Forelimb muscle (tissue), 1 donor: ENCODE results near the gene CILP. TPM values are rescaled to one million over a fixed set of nuclear protein-coding genes. Genes with fewer than 3 reads are reported as not detected.
A peak's percentile ranks its signal among the peaks of the same experiment; 100 is the strongest.
"Not testable (repeated sequence)": the region's sequence is repeated elsewhere in the genome, so short reads cannot be mapped to it uniquely, and the experiment has no call there.

Experiments
- DNase-seq: peaks from one replicate; pipeline ENCODE4 v3.0.0-alpha.2; 2013; ENCODE audit warnings: low read depth
- polyA plus RNA-seq: library from polyadenylated mRNA; unstranded; fragments of 120-200 nt; gene quantifications from one replicate; pipeline ENCODE4 v1.2.1, GENCODE V29; 2013; ENCODE audit not compliant: insufficient read length

CILP gene
- polyA plus RNA-seq, 1 donor, result 22.1 TPM

- no peak for DNase-seq
Observed at GRCh38 chr15:65196637-65197336, 14.5 kb downstream of the CILP start.

DNA sequence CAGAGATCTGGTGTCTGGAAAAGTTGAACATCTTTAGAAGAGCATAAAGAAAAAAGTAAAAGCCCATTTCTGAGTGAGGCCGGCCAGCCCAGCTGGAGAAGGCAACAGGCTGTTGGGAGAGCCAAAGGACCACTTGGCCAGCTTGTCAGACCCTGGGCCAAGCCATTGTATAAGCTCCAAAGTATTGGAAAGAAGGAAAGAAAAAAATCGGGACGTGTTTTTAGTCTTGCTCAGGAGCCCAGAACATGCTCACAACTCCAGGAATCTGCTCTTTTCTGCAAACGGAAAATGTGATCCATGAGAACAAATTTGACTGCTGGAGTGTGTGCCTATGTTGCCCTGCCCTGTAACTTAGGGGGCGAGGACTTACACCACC, 15.7 kb downstream of the CILP start:
- peak; percentile 83 for DNase-seq

DNA sequence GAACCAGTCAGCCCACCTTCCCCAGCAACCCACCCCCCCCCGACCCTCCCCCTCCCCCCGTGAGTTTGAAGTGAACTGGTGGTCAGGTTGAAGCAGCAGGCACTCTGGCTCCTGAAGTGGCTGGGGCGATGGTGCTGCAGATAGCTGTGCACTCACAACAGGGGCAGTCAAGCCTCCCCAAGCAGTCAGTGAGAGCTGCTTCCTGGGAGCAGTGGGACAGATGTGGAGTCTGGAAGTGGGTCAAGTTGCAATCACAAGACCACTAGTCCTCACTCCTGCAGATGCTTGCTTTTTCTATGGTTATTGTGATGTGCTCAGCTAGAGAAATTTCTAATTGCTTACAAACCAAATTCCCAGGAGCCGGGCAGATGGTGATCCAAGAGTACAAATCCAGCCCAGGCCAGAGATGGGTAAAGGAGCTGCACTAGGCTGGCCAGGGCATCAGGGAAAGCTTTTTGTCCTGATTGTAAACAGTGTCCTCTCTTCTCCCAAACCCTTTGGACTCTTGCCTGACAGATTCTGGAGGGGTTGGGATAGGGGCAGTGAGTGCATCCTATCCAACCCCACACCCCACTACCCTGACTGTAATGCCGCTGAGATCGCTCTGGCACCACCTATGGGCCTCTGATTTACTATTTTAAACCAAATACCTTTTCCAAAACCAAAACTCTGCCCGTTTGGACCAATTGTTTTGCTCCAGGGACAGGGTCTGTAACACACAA, 16.3 kb downstream of the CILP start:
- peak; percentile 82 for DNase-seq

DNA sequence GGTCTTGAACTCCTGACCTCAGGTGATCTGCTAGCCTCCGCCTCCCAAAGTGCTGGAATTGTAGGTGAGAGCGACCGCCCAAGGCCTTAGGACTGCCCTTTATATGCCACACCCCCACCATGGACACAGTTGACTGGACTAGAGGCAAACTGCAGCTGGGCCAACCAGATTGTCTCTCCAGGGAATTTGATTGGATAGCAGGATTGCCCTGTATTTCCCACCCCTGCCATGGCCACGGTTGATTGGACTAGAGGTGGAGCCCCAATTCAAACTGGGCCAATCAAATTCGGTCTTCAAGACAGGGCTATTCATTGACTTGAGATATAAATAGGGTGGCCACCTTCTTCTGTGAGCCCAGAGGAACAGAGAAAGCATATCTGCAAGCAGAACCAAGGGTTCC, 19.3 kb downstream of the CILP start:
- DNase-seq, result no peak

DNA sequence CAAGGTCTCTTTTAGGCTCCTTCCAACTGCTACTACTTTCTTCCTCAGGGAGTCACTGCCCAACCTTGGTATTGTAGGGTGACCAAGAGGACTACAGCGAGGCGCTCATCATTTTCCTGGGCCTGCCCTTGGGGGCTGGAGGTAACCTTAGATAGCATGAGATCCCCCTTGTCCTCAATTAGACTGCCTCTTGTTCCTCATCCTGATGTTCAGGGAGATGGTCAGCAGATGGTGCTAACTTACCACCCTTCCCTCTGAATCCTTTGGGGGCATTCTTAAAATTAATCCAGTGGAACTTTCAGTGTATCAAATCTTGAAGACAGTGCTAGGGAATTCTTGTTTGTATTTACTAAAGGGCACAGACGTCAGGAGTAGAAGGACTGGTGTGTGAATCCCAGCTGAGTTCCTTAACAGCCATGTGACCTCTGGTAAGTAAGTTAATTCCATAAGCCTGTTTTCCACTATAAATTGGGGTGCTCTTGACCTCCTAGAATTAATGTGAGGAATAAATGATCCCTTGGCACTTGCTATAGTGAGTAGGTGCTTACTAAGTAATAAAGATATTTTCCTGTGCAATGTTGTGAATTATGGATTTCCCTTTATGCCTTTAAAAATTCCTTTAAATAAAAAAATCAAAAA, 22.1 kb downstream of the CILP start:
- DNase-seq, result no peak

GRCh38 chr15:65188472-65188871, 22.8 kb downstream of the CILP start:
- DNase-seq, result not testable (repeated sequence)

DNA sequence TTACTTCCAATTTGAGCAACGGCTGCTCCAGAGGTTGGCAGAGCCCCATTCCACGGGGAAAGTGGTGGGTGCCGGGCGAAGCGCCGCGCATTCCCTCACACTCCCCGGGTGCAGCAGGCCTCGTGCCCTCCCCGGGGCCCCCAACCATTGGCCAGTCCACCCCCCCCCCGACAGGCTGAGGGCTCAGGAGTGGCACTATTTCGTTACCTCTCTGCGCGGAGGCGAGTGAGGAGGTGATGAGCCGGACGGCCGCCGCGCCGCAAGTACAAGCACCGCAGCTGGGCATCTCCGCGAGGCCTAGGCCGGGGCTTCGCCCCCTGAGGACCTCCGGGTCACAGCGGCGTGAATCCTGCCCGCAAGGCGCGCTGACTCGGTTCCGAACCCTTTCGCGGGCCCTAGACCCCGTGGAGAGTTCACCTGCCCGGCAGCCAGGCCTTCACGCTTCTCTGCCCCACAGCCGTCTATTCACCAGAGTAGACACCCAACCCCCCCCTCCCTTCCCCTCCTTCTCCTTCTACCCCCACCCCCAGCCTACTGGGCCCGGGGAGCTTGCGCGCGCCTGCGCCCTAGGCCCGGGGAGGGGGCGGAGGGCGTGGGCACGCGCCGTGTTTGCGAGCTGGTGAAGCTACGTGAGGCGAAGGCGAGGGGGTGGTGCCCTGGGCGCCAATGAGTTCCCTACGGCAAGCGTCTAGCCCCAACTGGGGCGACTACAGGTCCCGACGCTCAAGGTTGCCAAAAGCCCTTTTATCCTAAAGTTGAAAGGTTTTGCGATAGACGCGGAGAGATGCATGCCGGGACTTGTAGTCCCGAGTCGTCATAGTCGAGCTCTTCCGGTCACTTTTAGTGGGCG, 26.2 kb downstream of the CILP start, which contains the start of gene CLPX:
Gene CLPX, minus strand, starts transcription at position 475 of the 850 bp plus-strand sequence. Its CDS starts 189 bp downstream, at position 286.
- peak; percentile 76 for DNase-seq

- DNase-seq, result no peak
Observed at GRCh38 chr15:65184305-65184867, 26.9 kb downstream of the CILP start.

DNA sequence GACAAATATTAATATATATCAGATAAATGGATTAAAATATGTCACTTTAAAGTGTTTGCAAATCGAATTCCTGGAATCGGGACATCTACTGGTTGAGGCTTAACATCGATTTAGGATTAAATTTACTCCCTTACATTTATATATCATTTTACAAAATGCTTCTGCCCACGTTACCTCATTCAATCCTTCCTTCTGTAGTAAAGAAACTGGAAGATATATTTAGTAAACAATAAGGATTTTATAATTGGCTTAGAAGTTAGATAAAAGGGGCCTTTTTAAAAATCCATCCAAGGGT, 27.5 kb downstream of the CILP start:
- no peak for DNase-seq

GRCh38 chr15:65182538-65182937, 28.7 kb downstream of the CILP start:
- no peak for DNase-seq

- DNase-seq, result not testable (repeated sequence)
Observed at GRCh38 chr15:65181582-65182353, 29.5 kb downstream of the CILP start.

GRCh38 chr15:65180167-65180566, 31.1 kb downstream of the CILP start:
- no peak for DNase-seq

DNA sequence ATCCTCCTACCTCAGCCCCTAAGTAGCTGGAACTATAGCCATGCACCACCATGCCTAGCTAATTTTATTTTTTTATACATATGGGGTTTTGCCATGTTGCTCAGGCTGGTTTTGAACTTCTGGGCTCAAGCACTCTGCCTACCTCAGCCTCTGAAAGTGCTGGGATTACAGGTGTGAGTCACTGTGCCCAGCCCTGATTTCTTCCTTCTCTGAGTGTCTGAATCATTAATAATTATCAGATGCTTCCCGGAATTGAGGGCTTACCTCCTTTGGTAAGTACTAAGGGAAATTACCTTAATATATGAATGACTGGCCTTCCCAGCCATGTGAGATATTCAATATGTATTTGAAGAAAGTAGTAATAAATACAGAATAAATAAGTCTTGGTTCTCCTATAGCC, 33.4 kb downstream of the CILP start:
- no peak for DNase-seq

DNA sequence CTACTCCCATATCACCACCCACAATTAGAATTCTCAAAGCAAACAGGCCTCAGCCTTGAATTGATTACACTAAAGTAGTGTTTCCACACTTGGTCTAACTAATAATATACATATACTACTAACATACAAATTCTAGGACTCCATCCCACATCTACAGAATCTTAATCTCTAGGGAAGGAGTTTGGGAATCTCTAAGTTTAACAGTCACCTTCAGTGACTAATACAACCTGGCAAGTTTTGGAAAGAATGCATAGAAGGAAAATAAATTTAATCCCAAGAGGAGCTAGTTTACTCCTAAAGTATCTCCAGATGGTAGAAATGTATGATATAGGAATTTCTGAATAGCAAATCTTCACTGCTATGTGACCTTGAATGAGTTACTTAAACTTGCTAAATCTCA, 35.2 kb downstream of the CILP start:
- DNase-seq, result no peak

DNA sequence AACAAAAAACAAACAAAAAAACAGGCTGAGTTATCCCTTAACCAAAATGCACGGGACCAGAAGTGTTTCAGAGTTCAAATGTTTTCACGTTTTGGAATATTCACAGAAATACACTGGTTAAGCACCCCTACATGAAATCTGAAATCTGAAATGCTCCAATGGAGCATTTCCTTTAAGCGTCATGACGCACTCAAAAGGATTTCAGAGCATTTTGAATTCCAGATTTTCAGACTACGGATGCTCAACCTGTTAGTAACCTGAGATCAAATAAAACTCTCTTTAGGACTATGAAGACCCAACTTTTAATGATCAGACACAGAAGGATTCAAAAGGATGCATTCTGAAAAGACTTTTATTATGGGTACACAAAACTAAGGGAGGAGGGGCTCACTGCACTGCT, 35.8 kb downstream of the CILP start:
- no peak for DNase-seq

DNA sequence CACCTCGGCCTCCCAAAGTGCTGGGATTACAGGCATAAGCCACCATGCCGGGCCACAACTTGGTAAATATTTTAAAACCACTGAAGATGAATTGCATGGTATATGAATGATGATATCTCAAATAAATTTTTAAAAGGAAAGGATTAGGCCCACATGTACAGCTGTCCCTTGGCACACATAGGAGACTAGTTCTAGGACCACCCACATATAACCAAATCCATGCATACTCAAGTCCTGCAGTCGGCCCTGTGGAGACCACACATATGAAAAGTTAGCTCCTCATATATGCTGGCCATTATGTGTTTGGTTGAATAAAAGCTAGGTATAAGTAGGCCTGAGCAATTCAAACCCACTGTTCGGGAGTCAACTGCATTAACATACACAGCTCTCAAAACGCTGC, 36.8 kb downstream of the CILP start:
- DNase-seq, result no peak

DNA sequence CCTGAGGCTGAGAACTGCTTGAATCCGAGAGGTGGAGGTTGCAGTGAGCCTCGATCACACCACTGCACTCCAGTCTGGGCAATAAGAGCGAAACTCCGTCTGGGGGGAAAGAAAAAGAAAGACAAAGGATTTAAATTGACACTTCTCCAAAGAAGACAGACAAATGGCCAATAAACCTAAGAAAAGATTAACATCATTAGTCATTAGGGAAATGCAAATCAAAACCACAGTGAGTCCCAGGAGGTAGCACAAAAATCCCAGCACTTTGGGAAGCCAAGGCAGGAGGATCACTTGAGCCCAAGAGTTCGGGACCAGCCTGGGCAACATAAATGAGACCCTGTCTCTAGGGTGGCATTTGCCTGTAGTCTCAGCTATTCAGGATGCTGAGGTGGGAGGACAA, 38.7 kb downstream of the CILP start:
- DNase-seq, result no peak

GRCh38 chr15:65171428-65171827, 39.8 kb downstream of the CILP start:
- DNase-seq, result no peak

DNA sequence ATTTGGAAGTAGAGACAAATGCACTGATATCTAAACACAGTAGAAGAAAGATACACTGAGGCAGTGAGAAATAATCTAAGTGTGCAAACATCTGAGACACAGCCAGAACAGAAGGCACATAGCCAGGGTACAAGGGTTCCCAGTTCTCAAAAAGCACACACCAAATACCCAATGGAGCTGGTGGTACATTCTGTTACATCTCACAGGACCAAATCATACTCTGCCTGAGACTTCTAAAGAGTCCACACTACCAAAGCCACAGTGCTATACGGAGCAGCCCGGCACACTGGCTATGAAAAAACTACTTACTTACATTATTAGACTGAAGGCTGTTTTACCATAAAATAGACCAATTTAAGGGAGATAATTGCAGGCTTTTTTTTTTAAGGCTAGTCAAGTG, 45.4 kb downstream of the CILP start:
- no peak for DNase-seq

DNA sequence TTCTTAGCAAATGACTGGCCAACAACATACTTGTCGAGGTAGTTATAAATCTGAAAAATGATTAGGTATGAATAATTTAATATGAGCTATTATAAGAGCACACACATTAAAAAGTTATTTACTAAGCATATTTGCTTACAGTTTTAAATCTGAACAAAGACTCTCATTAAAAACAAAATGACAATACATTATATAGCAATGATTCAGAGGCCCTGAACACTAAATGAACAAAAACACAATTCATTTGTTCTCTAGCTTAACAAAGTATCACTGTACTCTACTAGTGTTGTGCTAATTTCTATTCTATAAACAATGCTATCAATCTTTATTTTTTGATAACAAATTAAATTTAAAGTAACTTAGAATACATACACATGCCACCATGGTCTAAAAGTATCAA, 47.1 kb downstream of the CILP start:
- no peak for DNase-seq

- no peak for DNase-seq
Observed at GRCh38 chr15:65163041-65163440, 48.2 kb downstream of the CILP start.
